Gastroesophageal sphincter (tissue), 4 donors: Measurements from ENCODE around the gene ULK4. TPM values are rescaled to one million over a fixed set of nuclear protein-coding genes. Genes with fewer than 3 reads are reported as not detected.
"Not testable (repeated sequence)": the region's sequence is repeated elsewhere in the genome, so short reads cannot be mapped to it uniquely, and the experiment has no call there.

ENCODE experiments used
- ATAC-seq: fragments of 150-250 bp; one replicate; pipeline ENCODE4 v1.9.1; 2016; ENCODE audit warnings: mild to moderate bottlenecking, moderate library complexity
- H3K27ac ChIP-seq, 4 donors: fragments of 200-600 bp; sonication (generic) in 3 of 4; 1 replicate in 3 of 4; 2 replicates in 1 of 4; pipeline ENCODE4 v1.5.1; 2016 to 2019
- H3K27me3 ChIP-seq: fragments of 200-600 bp; sonication (generic); one replicate; pipeline ENCODE4 v1.5.1; 2019
- H3K36me3 ChIP-seq, 2 donors: fragments of 200-600 bp; sonication (generic); one replicate each; pipeline ENCODE4 v1.5.1; 2019; ENCODE audit warnings: control low read depth in 1 of 2
- H3K4me1 ChIP-seq, 3 donors: fragments of 200-600 bp; sonication (generic); 1 replicate in 2 of 3; 2 replicates in 1 of 3; pipeline ENCODE4 v1.5.1; 2016 to 2019; ENCODE audit warnings: control low read depth in 2 of 3
- H3K4me3 ChIP-seq, 2 donors: fragments of 200-600 bp; sonication (generic); one replicate each; pipeline ENCODE4 v1.5.1; 2019; ENCODE audit warnings: mild to moderate bottlenecking in 1 of 2, moderate library complexity in 1 of 2
- H3K9me3 ChIP-seq, 3 donors: fragments of 200-600 bp; sonication (generic); one replicate each; pipeline ENCODE4 v1.5.1; 2017 to 2019; ENCODE audit warnings: control low read depth in 2 of 3
- CTCF ChIP-seq, 4 experiments: fragments of 200-600 bp in 2 of 4; fragments of 450-650 bp in 2 of 4; sonication (generic) in 1 of 4; IDR thresholded peaks; one replicate each; pipeline ENCODE4 v1.5.1; 2017 to 2019; ENCODE audit warnings: antibody characterized with exemption in 4 of 4, mild to moderate bottlenecking in 2 of 4, moderate library complexity in 2 of 4
- EP300 ChIP-seq: sonication (generic); formaldehyde crosslinking; IDR thresholded peaks from one replicate; pipeline ENCODE4 v1.6.1; 2017; ENCODE audit warnings: antibody characterized with exemption, mild to moderate bottlenecking
- POLR2A ChIP-seq, 2 donors: fragments of 450-650 bp; IDR thresholded peaks; one replicate each; pipeline ENCODE4 v1.6.1; 2017; ENCODE audit warnings: antibody characterized with exemption in 2 of 2, mild to moderate bottlenecking in 2 of 2, moderate library complexity in 1 of 2
- POLR2AphosphoS5 ChIP-seq: sonication (generic); formaldehyde crosslinking; IDR thresholded peaks from one replicate; pipeline ENCODE4 v1.6.1; 2017; ENCODE audit warnings: antibody characterized with exemption
- WGBS, 2 donors: methylation state at CpG; one replicate each; pipeline ENCODE4 v1.1.5; 2018; ENCODE audit warnings: low coverage in 1 of 2; 5-methylcytosine and 5-hydroxymethylcytosine counted together
- total RNA-seq, 4 donors: library from RNA; depleted of rRNA; stranded (reverse); fragments of >200 nt; gene quantifications; one replicate each; pipeline ENCODE4 v1.1.0, GENCODE V29; 2016

Gene ULK4
- total RNA-seq, 4 donors from 2014 or later, result 3.8 to 15.4 (median 8.8) TPM

- 95 to 97% methylated on average over 3 of the region's 3 CpGs for WGBS, 2 donors
- no peak for ATAC-seq
- Histone ChIP-seq H3K4me1 (peaks cover 2 to 13% (median 4%) of the 10 kb centered on the region in 3 donors), H3K4me3 (no peak overlapping the region), H3K27ac (no peak overlapping the region), H3K36me3 (no peaks in the 10 kb centered on the region), H3K9me3 (no peaks in the 10 kb centered on the region), H3K27me3 (no peaks in the 10 kb centered on the region)
- no peak for TF ChIP-seq EP300
- no peak for TF ChIP-seq POLR2A (IDR thresholded peaks at IDR 0.05)
- no peak for TF ChIP-seq CTCF (IDR thresholded peaks at IDR 0.05)
- no peak for TF ChIP-seq POLR2AphosphoS5
Observed at GRCh38 chr3:41682382-41682781, 279.5 kb downstream of the ULK4 start.

DNA sequence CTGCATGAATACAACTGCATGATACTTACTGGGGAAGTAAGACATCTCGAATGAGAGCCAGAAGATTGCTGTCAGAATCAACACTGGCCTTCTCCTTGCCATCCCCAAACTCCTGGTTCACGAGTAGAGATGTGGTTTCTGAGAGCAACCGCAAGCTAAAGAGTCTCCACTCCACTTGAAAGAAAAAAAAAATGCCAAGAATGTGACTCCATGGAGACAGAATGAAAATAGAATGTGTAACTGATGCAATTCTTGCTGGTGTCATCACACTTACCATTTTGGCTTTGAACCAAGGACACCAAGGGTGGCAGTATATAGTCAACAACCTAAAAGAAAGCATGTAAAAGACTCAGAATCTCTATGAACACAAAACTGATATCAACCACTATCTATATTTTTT lies 280.4 kb downstream of the ULK4 start:
- Histone ChIP-seq H3K4me3 (no peak overlapping the region), H3K27me3 (no peaks in the 10 kb centered on the region), H3K9me3 (no peaks in the 10 kb centered on the region), H3K27ac (peak overlapping the region in 2 of 4 donors; percentile 22 to 26), H3K36me3 (no peaks in the 10 kb centered on the region), H3K4me1 (peaks cover 2 to 13% (median 4%) of the 10 kb centered on the region in 3 donors)
- ATAC-seq, result peak; percentile 80
- 0 to 46% methylated on average over 1 to 3 of the region's 3 CpGs for WGBS, 2 donors
- TF ChIP-seq EP300, result no peak
- TF ChIP-seq CTCF (IDR thresholded peaks at IDR 0.05), result no peak
- peak; percentile 42 for TF ChIP-seq POLR2AphosphoS5
- TF ChIP-seq POLR2A (IDR thresholded peaks at IDR 0.05), result no peak

DNA sequence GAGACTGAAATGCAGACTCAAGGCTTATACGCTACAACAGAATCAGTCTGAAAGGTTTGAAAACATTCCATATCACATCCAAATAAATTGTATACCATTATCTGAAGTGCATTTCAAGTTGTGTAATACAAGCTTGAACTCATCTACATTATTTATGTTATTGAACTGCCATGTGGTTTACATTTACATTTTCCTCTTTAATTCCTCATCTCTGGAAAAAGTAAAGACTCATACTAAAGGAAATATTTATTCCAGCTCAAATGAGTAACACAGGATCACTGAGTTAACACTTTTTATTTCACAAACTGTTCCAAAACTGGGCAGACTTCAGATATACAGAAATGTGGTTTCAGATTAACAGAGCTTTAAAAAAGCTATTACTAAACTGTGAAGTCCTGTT lies 282.5 kb downstream of the ULK4 start:
- Histone ChIP-seq H3K4me1 (peaks cover 2 to 13% (median 4%) of the 10 kb centered on the region in 3 donors), H3K27ac (no peak overlapping the region), H3K36me3 (no peaks in the 10 kb centered on the region), H3K4me3 (no peak overlapping the region), H3K27me3 (no peaks in the 10 kb centered on the region), H3K9me3 (no peaks in the 10 kb centered on the region)
- TF ChIP-seq CTCF (IDR thresholded peaks at IDR 0.05), result no peak
- TF ChIP-seq EP300, result no peak
- no peak for TF ChIP-seq POLR2A (IDR thresholded peaks at IDR 0.05)
- TF ChIP-seq POLR2AphosphoS5, result no peak
- 89 to 100% methylated on average over 1 of the region's 1 CpG for WGBS, 2 donors
- no peak for ATAC-seq

GRCh38 chr3:41675102-41675501 lies 286.8 kb downstream of the ULK4 start:
- H3K4me3 ChIP-seq, ATAC-seq, H3K27ac ChIP-seq, H3K36me3 ChIP-seq, H3K4me1 ChIP-seq, H3K27me3 ChIP-seq, H3K9me3 ChIP-seq: not testable (repeated sequence)
- WGBS, 2 donors, result 87 to 92% methylated on average over 5 to 7 of the region's 7 CpGs

DNA sequence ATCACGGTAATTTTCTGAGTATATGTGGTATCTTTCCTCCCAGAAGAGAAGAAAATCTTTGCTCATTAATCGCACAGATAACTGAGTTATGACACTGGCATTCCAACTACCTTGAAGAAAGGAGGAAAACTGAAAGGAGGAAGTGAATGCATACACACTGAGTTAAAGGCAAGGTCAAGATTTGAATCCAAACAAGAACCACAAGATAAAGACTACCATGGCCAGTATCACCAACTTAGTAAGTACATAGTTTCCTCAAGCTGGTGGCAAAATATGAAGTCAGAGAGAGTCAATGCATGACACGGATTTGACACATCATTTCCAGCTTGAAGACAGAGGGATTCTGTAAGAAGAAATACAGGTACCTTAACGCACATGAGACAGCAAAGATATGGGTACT lies 287.5 kb downstream of the ULK4 start:
- H3K27me3 ChIP-seq, result no peaks in the 10 kb centered on the region
- WGBS, 2 donors, result 80 to 93% methylated on average over 3 of the region's 4 CpGs
- H3K4me1 ChIP-seq, result no peaks in the 10 kb centered on the region
- no peak for ATAC-seq
- no peaks in the 10 kb centered on the region for H3K36me3 ChIP-seq
- peaks cover 0 to 4% (median 0%) of the 10 kb centered on the region in 3 donors for H3K9me3 ChIP-seq
- TF ChIP-seq POLR2AphosphoS5 (no peak), CTCF (IDR thresholded peaks at IDR 0.05) (no peak), POLR2A (IDR thresholded peaks at IDR 0.05) (no peak), EP300 (no peak)
- no peak overlapping the region for H3K4me3 ChIP-seq
- no peak overlapping the region for H3K27ac ChIP-seq
